Fibroblast of lung (primary cell): ENCODE data around the gene ANO2. TPM values are rescaled to one million over a fixed set of nuclear protein-coding genes. Genes with fewer than 3 reads are reported as not detected.

ENCODE experiments used
- DNase-seq, 2 donors: peaks; one replicate each; pipeline versions ENCODE4 v3.0.0 to v3.0.0-alpha.2; 2010; ENCODE audit warnings: low read depth in 2 of 2
- H2AFZ ChIP-seq: 2 replicates; pipeline ENCODE4 v1.5.1; 2012; ENCODE audit warnings: low read length, control low read depth, inconsistent platforms
- H3K27ac ChIP-seq: 2 replicates; pipeline ENCODE4 v1.5.1; 2011; ENCODE audit warnings: low read length, control low read depth; ENCODE audit not compliant: insufficient read depth
- H3K27me3 ChIP-seq: 2 replicates; pipeline ENCODE4 v1.5.1; 2011; ENCODE audit warnings: mild to moderate bottlenecking, low read length; ENCODE audit not compliant: control insufficient read depth, insufficient read depth
- H3K36me3 ChIP-seq: 2 replicates; pipeline ENCODE4 v1.5.1; 2011; ENCODE audit warnings: low read length; ENCODE audit not compliant: control insufficient read depth, insufficient read depth
- H3K4me1 ChIP-seq: 2 replicates; pipeline ENCODE4 v1.5.1; 2011; ENCODE audit warnings: low read length; ENCODE audit not compliant: control insufficient read depth, insufficient read depth; ENCODE audit errors: extremely low read depth
- H3K4me2 ChIP-seq: 2 replicates; pipeline ENCODE4 v1.5.1; 2011; ENCODE audit warnings: low read length, control low read depth; ENCODE audit not compliant: insufficient read depth; ENCODE audit errors: extremely low read depth
- H3K4me3 ChIP-seq, 4 experiments: fragments of 200-600 bp in 1 of 4; sonication (generic) in 1 of 4; replicated peaks in 1 of 4; 2 replicates each; pipeline ENCODE4 v1.5.1; 2011 to 2016; ENCODE audit warnings: low read length in 4 of 4, low read depth in 3 of 4, mild to moderate bottlenecking in 3 of 4, control low read depth in 2 of 4, inconsistent platforms in 1 of 4, mixed read lengths in 1 of 4; ENCODE audit not compliant: insufficient read depth in 1 of 4; ENCODE audit errors: control extremely low read depth in 1 of 4
- H3K79me2 ChIP-seq: 2 replicates; pipeline ENCODE4 v1.5.1; 2012; ENCODE audit warnings: mild to moderate bottlenecking, low read length, inconsistent platforms; ENCODE audit not compliant: control insufficient read depth, insufficient read depth
- H3K9ac ChIP-seq: 2 replicates; pipeline ENCODE4 v1.5.1; 2011; ENCODE audit warnings: mild to moderate bottlenecking, low read length, control low read depth; ENCODE audit not compliant: insufficient read depth
- H3K9me3 ChIP-seq: 2 replicates; pipeline ENCODE4 v1.5.1; 2012; ENCODE audit warnings: low read depth, low read length; ENCODE audit not compliant: control insufficient read depth, insufficient read depth
- H4K20me1 ChIP-seq: 2 replicates; pipeline ENCODE4 v1.5.1; 2011; ENCODE audit warnings: low read length; ENCODE audit not compliant: control insufficient read depth, insufficient read depth; ENCODE audit errors: extremely low read depth
- CTCF ChIP-seq, 2 donors: IDR thresholded peaks in 1 of 2; conservative IDR thresholded peaks in 1 of 2; 1 replicate in 1 of 2; 2 replicates in 1 of 2; pipeline ENCODE4 v1.5.1; 2011 to 2012; ENCODE audit warnings: low read length in 2 of 2, control low read depth in 1 of 2, inconsistent platforms in 1 of 2, low read depth in 1 of 2, mild to moderate bottlenecking in 1 of 2
- EZH2 ChIP-seq: IDR thresholded peaks from 2 replicates; pipeline ENCODE4 v1.5.1; 2012; ENCODE audit warnings: low read length, control low read depth, mild to moderate bottlenecking; ENCODE audit errors: missing control alignments
- polyA plus RNA-seq, 2 donors: library from polyadenylated mRNA; depleted of rRNA in 1 of 2; stranded (reverse) in 1 of 2; unstranded in 1 of 2; fragments of >200 nt; gene quantifications; 2 replicates each; pipeline ENCODE4 v1.2.1, GENCODE V29; 2011 to 2012; ENCODE audit warnings: missing spikeins in 1 of 2
- total RNA-seq: library from RNA; depleted of rRNA; stranded (reverse); fragments of >200 nt; gene quantifications from 2 replicates; pipeline ENCODE4 v1.2.1, GENCODE V29; 2014

Gene ANO2
- total and polyA plus RNA-seq, 2 donors (not counting 1 experiment from before 2014, with no cell fraction given), result 0.15 to 0.17 TPM

DNA sequence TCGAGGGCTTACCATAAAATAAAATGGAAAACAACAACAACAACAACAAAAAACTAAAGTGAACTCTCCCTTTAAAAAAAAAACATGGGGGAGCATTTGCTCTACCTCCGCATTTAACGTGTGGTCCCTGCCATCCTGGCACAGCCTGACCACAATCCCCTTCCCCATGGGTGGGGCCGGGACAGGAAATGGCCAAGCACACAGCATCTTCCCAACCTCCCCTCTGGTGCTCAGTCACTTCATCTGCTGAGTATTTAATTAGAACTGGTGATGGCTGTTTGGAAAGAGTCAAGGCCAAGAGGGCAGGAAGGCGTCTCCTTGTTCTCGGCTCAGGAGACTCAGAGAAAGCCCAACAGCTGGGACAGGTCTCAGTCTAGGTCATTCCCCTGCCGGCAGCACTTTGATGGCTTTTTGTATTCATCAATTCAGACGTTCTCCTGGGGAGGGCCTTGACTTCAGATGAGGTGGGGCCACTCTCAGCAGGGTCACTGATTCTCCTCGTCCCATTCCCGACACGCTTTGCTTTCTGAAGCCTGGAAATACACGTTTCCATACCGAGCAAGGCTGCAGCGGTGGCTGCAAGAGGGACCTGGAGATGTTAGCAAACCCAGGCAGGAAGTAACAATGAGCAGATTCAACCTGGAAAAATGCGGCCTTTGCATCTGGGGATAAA, 44.4 kb downstream of the ANO2 start:
- H3K4me2 ChIP-seq, result no peak overlapping the region
- no peaks in the 10 kb centered on the region for H3K27me3 ChIP-seq
- no peak for DNase-seq
- H3K79me2 ChIP-seq, result no peaks in the 10 kb centered on the region
- no peak overlapping the region for H3K27ac ChIP-seq
- no peaks in the 10 kb centered on the region for H3K4me1 ChIP-seq
- no peak overlapping the region for H3K9ac ChIP-seq
- H3K9me3 ChIP-seq, result no peaks in the 10 kb centered on the region
- TF ChIP-seq EZH2, result no peak
- no peak for TF ChIP-seq CTCF (conservative IDR thresholded peaks at IDR 0.05 in 1 of 2, IDR thresholded peaks at IDR 0.05 in 1 of 2; ENCODE audit: low read depth in 1 of 2, low read length in 2 of 2)
- H3K4me3 ChIP-seq, result no peak overlapping the region
- H2AFZ ChIP-seq, result no peak overlapping the region
- H4K20me1 ChIP-seq, result no peaks in the 10 kb centered on the region
- H3K36me3 ChIP-seq, result no peaks in the 10 kb centered on the region

GRCh38 chr12:5900076-5900475, 45.0 kb downstream of the ANO2 start:
- no peak overlapping the region for H3K27ac ChIP-seq
- H2AFZ ChIP-seq, result no peak overlapping the region
- TF ChIP-seq CTCF (conservative IDR thresholded peaks at IDR 0.05 in 1 of 2, IDR thresholded peaks at IDR 0.05 in 1 of 2; ENCODE audit: low read depth in 1 of 2, low read length in 2 of 2) (no peak), EZH2 (no peak)
- no peak overlapping the region for H3K4me3 ChIP-seq
- no peak overlapping the region for H3K4me2 ChIP-seq
- no peaks in the 10 kb centered on the region for H3K36me3 ChIP-seq
- no peak overlapping the region for H3K9ac ChIP-seq
- no peaks in the 10 kb centered on the region for H3K4me1 ChIP-seq
- H3K79me2 ChIP-seq, result no peaks in the 10 kb centered on the region
- H3K27me3 ChIP-seq, result no peaks in the 10 kb centered on the region
- no peak for DNase-seq
- no peaks in the 10 kb centered on the region for H3K9me3 ChIP-seq
- H4K20me1 ChIP-seq, result no peaks in the 10 kb centered on the region

GRCh38 chr12:5899675-5900074, 45.4 kb downstream of the ANO2 start:
- Histone ChIP-seq H3K4me2 (no peak overlapping the region), H3K9ac (no peak overlapping the region), H3K4me3 (no peak overlapping the region), H3K79me2 (no peaks in the 10 kb centered on the region), H4K20me1 (no peaks in the 10 kb centered on the region), H2AFZ (no peak overlapping the region), H3K27ac (no peak overlapping the region), H3K4me1 (no peaks in the 10 kb centered on the region), H3K27me3 (no peaks in the 10 kb centered on the region), H3K36me3 (no peaks in the 10 kb centered on the region), H3K9me3 (no peaks in the 10 kb centered on the region)
- no peak for TF ChIP-seq EZH2
- no peak for TF ChIP-seq CTCF (conservative IDR thresholded peaks at IDR 0.05 in 1 of 2, IDR thresholded peaks at IDR 0.05 in 1 of 2; ENCODE audit: low read depth in 1 of 2, low read length in 2 of 2)
- no peak for DNase-seq
